IMR-90 (cell line): ENCODE measurements around the gene MCM6. TPM values are rescaled to one million over a fixed set of nuclear protein-coding genes. Genes with fewer than 3 reads are reported as not detected.

Experiments used
- ATAC-seq: fragments of 200-7000 bp; cut with Tn5 transposase; 2 replicates; pipeline ENCODE4 v1.9.1; 2020; ENCODE audit warnings: low read depth, mild to moderate bottlenecking, moderate library complexity
- BruUV-seq: library from RNA; stranded (reverse); fragments of 400-500 nt; replicated peaks from 2 replicates; lab custom pipeline; 2021; lab: Mats Ljungman, UMichigan
- CTCF ChIA-PET: fragments of 300-600 bp; formaldehyde crosslinking; extraction: SDS; loops from one replicate; lab custom pipeline; 2021; ENCODE audit warnings: antibody characterized with exemption; lab: Yijun Ruan, JAX
- POLR2A ChIA-PET: fragments of 300-600 bp; sonication (Branson Sonifier 250); formaldehyde crosslinking; loops from one replicate; lab custom pipeline; 2022; ENCODE audit warnings: antibody characterized with exemption; ENCODE audit not compliant: unreplicated experiment; lab: Charles Lee
- DNase-seq: peaks from one replicate; pipeline ENCODE4 v3.0.0; 2013
- H2AFZ ChIP-seq: replicated peaks from 2 replicates; pipeline ENCODE3; 2013; ENCODE audit warnings: low read length, mild to moderate bottlenecking; ENCODE audit not compliant: poor library complexity
- H2AK5ac ChIP-seq: 2 replicates; pipeline ENCODE4 v1.6.1; 2013; ENCODE audit warnings: low read depth, low read length, inconsistent platforms
- H2AK9ac ChIP-seq: replicated peaks from 2 replicates; pipeline ENCODE3; 2013; ENCODE audit warnings: mild to moderate bottlenecking, low read depth, low read length, moderate library complexity; ENCODE audit not compliant: poor library complexity
- H2BK120ac ChIP-seq: 2 replicates; pipeline ENCODE4 v1.6.1; 2013; ENCODE audit warnings: low read depth, low read length, inconsistent platforms
- H2BK15ac ChIP-seq: 3 replicates; pipeline ENCODE4 v1.6.1; 2013; ENCODE audit warnings: low read depth, low read length, inconsistent platforms
- H2BK20ac ChIP-seq: 2 replicates; pipeline ENCODE4 v1.6.1; 2013; ENCODE audit warnings: low read depth, mild to moderate bottlenecking, inconsistent platforms, low read length, moderate library complexity
- H2BK5ac ChIP-seq: 2 replicates; pipeline ENCODE4 v1.6.1; 2013; ENCODE audit warnings: mild to moderate bottlenecking, low read depth, low read length, inconsistent platforms; ENCODE audit not compliant: poor library complexity, severe bottlenecking
- H3K14ac ChIP-seq: replicated peaks from 2 replicates; pipeline ENCODE4 v1.6.1; 2013; ENCODE audit warnings: low read depth, low read length, inconsistent platforms
- H3K18ac ChIP-seq: 2 replicates; pipeline ENCODE4 v1.6.1; 2013; ENCODE audit warnings: low read depth, low read length, control low read depth
- H3K23ac ChIP-seq: 2 replicates; pipeline ENCODE4 v1.6.1; 2013; ENCODE audit warnings: low read depth, low read length, inconsistent platforms
- H3K27ac ChIP-seq: 2 replicates; pipeline ENCODE4 v1.5.1; 2013; ENCODE audit warnings: mild to moderate bottlenecking, control low read depth, low read length; ENCODE audit not compliant: insufficient read depth
- H3K27me3 ChIP-seq: 2 replicates; pipeline ENCODE4 v1.6.1; 2013; ENCODE audit warnings: low read length; ENCODE audit not compliant: control insufficient read depth, insufficient read depth
- H3K36me3 ChIP-seq: 2 replicates; pipeline ENCODE4 v1.6.1; 2013; ENCODE audit warnings: low read length, mixed read lengths; ENCODE audit not compliant: control insufficient read depth, insufficient read depth
- H3K4ac ChIP-seq: 2 replicates; pipeline ENCODE4 v1.6.1; 2013; ENCODE audit warnings: low read depth, low read length, inconsistent platforms
- H3K4me1 ChIP-seq: 2 replicates; pipeline ENCODE4 v1.6.1; 2013; ENCODE audit warnings: low read length, mixed read lengths; ENCODE audit not compliant: control insufficient read depth, insufficient read depth
- H3K4me2 ChIP-seq: 2 replicates; pipeline ENCODE4 v1.6.1; 2013; ENCODE audit warnings: low read depth, mild to moderate bottlenecking, control low read depth, low read length, moderate library complexity
- H3K4me3 ChIP-seq: 2 replicates; pipeline ENCODE4 v1.5.1; 2013; ENCODE audit warnings: low read depth, mild to moderate bottlenecking, control low read depth, low read length, moderate library complexity; ENCODE audit not compliant: insufficient read depth
- H3K56ac ChIP-seq: 2 replicates; pipeline ENCODE4 v1.6.1; 2013; ENCODE audit warnings: low read length, inconsistent platforms; ENCODE audit not compliant: insufficient read depth; ENCODE audit errors: extremely low read depth
- H3K79me1 ChIP-seq, 2 experiments: 2 replicates each; pipeline ENCODE4 v1.6.1; 2013; ENCODE audit warnings: low read length in 2 of 2, inconsistent platforms in 1 of 2, low read depth in 1 of 2
- H3K9ac ChIP-seq: 2 replicates; pipeline ENCODE4 v1.6.1; 2013; ENCODE audit warnings: low read depth, low read length, control low read depth
- H3K9me1 ChIP-seq: 2 replicates; pipeline ENCODE4 v1.6.1; 2013; ENCODE audit warnings: low read length, inconsistent platforms; ENCODE audit not compliant: insufficient read depth
- H3K9me3 ChIP-seq: 2 replicates; pipeline ENCODE4 v1.6.1; 2013; ENCODE audit warnings: low read length; ENCODE audit not compliant: control insufficient read depth, insufficient read depth
- H4K20me1 ChIP-seq: 2 replicates; pipeline ENCODE4 v1.6.1; 2013; ENCODE audit warnings: low read length, inconsistent platforms; ENCODE audit not compliant: insufficient read depth
- H4K5ac ChIP-seq: 2 replicates; pipeline ENCODE4 v1.6.1; 2013; ENCODE audit warnings: mild to moderate bottlenecking, low read depth, low read length, control low read depth
- H4K8ac ChIP-seq, 2 experiments: 2 replicates each; pipeline ENCODE4 v1.6.1; 2013; ENCODE audit warnings: low read depth in 2 of 2, low read length in 2 of 2, control low read depth in 1 of 2, inconsistent platforms in 1 of 2
- H4K91ac ChIP-seq: 2 replicates; pipeline ENCODE4 v1.6.1; 2013; ENCODE audit warnings: low read depth, low read length, inconsistent platforms; ENCODE audit not compliant: insufficient read depth
- BHLHE40 ChIP-seq: fragments of 150-350 bp; IDR thresholded peaks from 2 replicates; pipeline ENCODE4 v1.6.1; 2016; ENCODE audit warnings: mild to moderate bottlenecking, low read depth, low read length
- CHD1 ChIP-seq: IDR thresholded peaks from 2 replicates; pipeline ENCODE4 v1.6.1; 2012; ENCODE audit warnings: low read depth, low read length, improper control_type of control experiment
- MAZ ChIP-seq: IDR thresholded peaks from 2 replicates; pipeline ENCODE4 v1.6.1; 2012; ENCODE audit warnings: low read depth, mild to moderate bottlenecking, low read length, improper control_type of control experiment, moderate library complexity, borderline replicate concordance
- NFE2L2 ChIP-seq: fragments of 150-350 bp; IDR thresholded peaks from 2 replicates; pipeline ENCODE4 v1.6.1; 2016; ENCODE audit warnings: low read depth, mild to moderate bottlenecking, low read length
- WGBS, 2 experiments: methylation state at CpG; one replicate each; pipeline versions ENCODE4 v1.1.5 to v1.1.7; 2013; ENCODE audit warnings: missing lambda C conversion rate in 2 of 2; ENCODE audit not compliant: insufficient read length in 1 of 2; ENCODE audit errors: extremely low coverage in 2 of 2; 5-methylcytosine and 5-hydroxymethylcytosine counted together
- dilution Hi-C: fragments of 300-500 bp; cut with HindIII; formaldehyde crosslinking; loops from one replicate; pipeline ENCODE4 v1.14.3; 2018; ENCODE audit warnings: low sequenced_read_pairs; ENCODE audit not compliant: unreplicated experiment
- in situ Hi-C: fragments of 300-500 bp; cut with MboI; formaldehyde crosslinking; loops from 3 replicates; pipeline ENCODE4 v1.14.3; 2019; ENCODE audit warnings: low sequenced_read_pairs, inconsistent platforms, mixed read lengths
- intact Hi-C: fragments of 100-400 bp; cut with micrococcal nuclease; formaldehyde crosslinking; loops from 2 replicates; pipeline ENCODE4 v1.10.0; 2022
- polyA plus RNA-seq, 3 experiments: library from polyadenylated mRNA; depleted of rRNA; stranded (reverse); fragments of >200 nt; gene quantifications; 2 replicates each; pipeline ENCODE4 v1.2.3, GENCODE V29; 2012; ENCODE audit warnings: low replicate concordance in 1 of 3
- total RNA-seq: library from RNA; depleted of rRNA; stranded (reverse); fragments of >200 nt; gene quantifications from 2 replicates; pipeline ENCODE4 v1.2.3, GENCODE V29; 2012

The MCM6 gene
- total and polyA plus RNA-seq, 2 of the 4 experiments (the other 2 are of a cell fraction) = 21.4 to 29.6 TPM

GRCh38 chr2:135798275-135798705, 78.0 kb downstream of the MCM6 start:
- POLR2A ChIA-PET = no interaction called here
- CTCF ChIA-PET = interaction anchor here (0.7 to 1.8 kb wide), 6 partner anchors 8 to 809 kb away, joined by 3 to 7 read pairs (median 4); no protein-coding TSS in a partner anchor

More at GRCh38 chr2:135798275-135798705, 78.0 kb downstream of the MCM6 start:
- no peak overlapping the region for H3K4me2 ChIP-seq
- BruUV-seq = no TSS peak
- H3K27me3 ChIP-seq = no peaks in the 10 kb centered on the region
- H3K9ac ChIP-seq = no peak overlapping the region
- no peak overlapping the region for H3K4ac ChIP-seq
- no peak overlapping the region for H2BK120ac ChIP-seq
- H3K27ac ChIP-seq = no peak overlapping the region
- no peak overlapping the region for H2BK5ac ChIP-seq
- no peak overlapping the region for H4K5ac ChIP-seq
- H3K79me1 ChIP-seq = no peaks in the 10 kb centered on the region
- H2AK9ac ChIP-seq = peak overlapping the region; percentile 35
- H3K4me3 ChIP-seq = no peak overlapping the region
- WGBS, 2 experiments = 100% methylated on average over 1 of the region's 5 CpGs; no CpG with 5 or more reads in 1 of the 2 experiments
- H2BK20ac ChIP-seq = no peak overlapping the region
- DNase-seq (no peak), ATAC-seq (no peak)
- H3K56ac ChIP-seq = no peak overlapping the region
- H3K18ac ChIP-seq = no peak overlapping the region
- in situ Hi-C loops = no loop called here
- H3K36me3 ChIP-seq = no peaks in the 10 kb centered on the region
- H3K9me3 ChIP-seq = peaks cover 3% of the 10 kb centered on the region; the same call in 1 of the 2 replicates
- no peak overlapping the region for H4K8ac ChIP-seq
- dilution Hi-C loops = no loop called here
- no peak for TF ChIP-seq MAZ
- TF ChIP-seq NFE2L2 = no peak
- TF ChIP-seq BHLHE40 = no peak
- no peak for TF ChIP-seq CHD1
- intact Hi-C loops = loop anchor here (5.0 kb wide), 1 partner anchor 811 kb away; no protein-coding TSS in a partner anchor
- no peak overlapping the region for H4K91ac ChIP-seq
- H4K20me1 ChIP-seq = no peaks in the 10 kb centered on the region
- no peaks in the 10 kb centered on the region for H3K9me1 ChIP-seq
- peak overlapping the region; percentile 80 for H2AFZ ChIP-seq
- no peak overlapping the region; the same call in 1 of the 2 replicates for H3K23ac ChIP-seq
- H3K4me1 ChIP-seq = no peaks in the 10 kb centered on the region
- H3K14ac ChIP-seq = 0 out of 2 replicates have a peak overlapping the region, but pooled peaks have one; percentile 22
- no peak overlapping the region for H2BK15ac ChIP-seq
- H2AK5ac ChIP-seq = no peak overlapping the region
